B cell (primary cell): ENCODE data around the gene FRMD4A. TPM values are rescaled to one million over a fixed set of nuclear protein-coding genes. Genes with fewer than 3 reads are reported as not detected.

ENCODE experiments used
- ATAC-seq: fragments of 200-7000 bp; cut with Tn5 transposase; one replicate; pipeline ENCODE4 v1.10.0; 2021; ENCODE audit warnings: low read depth, mild to moderate bottlenecking, moderate number of reproducible peaks, moderate library complexity
- CTCF ChIA-PET: fragments of 350-600 bp; sonication (Branson Sonifier 250); formaldehyde crosslinking; loops from one replicate; lab custom pipeline; 2021; ENCODE audit warnings: antibody characterized with exemption, inconsistent platforms; lab: Charles Lee
- POLR2A ChIA-PET: fragments of 350-600 bp; sonication (Branson Sonifier 250); formaldehyde crosslinking; loops from one replicate; lab custom pipeline; 2021; ENCODE audit warnings: antibody characterized with exemption; lab: Charles Lee
- DNase-seq: peaks from one replicate; pipeline ENCODE4 v3.0.0; 2013
- H2AFZ ChIP-seq: 2 replicates; pipeline ENCODE4 v1.6.1; 2012; ENCODE audit warnings: mild to moderate bottlenecking, low read depth, low read length; ENCODE audit not compliant: insufficient read depth, poor library complexity, severe bottlenecking
- H3K27ac ChIP-seq, 2 donors: 1 replicate in 1 of 2; 2 replicates in 1 of 2; pipeline ENCODE4 v1.5.1; 2012 to 2013; ENCODE audit warnings: low read length in 2 of 2, mild to moderate bottlenecking in 2 of 2, moderate library complexity in 1 of 2
- H3K27me3 ChIP-seq, 4 experiments: fragments of 200-600 bp in 1 of 4; sonication (generic) in 1 of 4; replicated peaks in 1 of 4; 1 replicate in 2 of 4; 2 replicates in 2 of 4; pipeline versions ENCODE4 v1.6.1 to v1.7.0; 2013 to 2016; ENCODE audit warnings: low read length in 3 of 4, mild to moderate bottlenecking in 2 of 4, mixed read lengths in 1 of 4, moderate library complexity in 1 of 4; ENCODE audit not compliant: insufficient read depth in 4 of 4, control insufficient read depth in 3 of 4; ENCODE audit errors: control extremely low read depth in 1 of 4
- H3K36me3 ChIP-seq, 2 experiments: replicated peaks in 1 of 2; 1 replicate in 1 of 2; 2 replicates in 1 of 2; pipeline versions ENCODE4 v1.6.1 to v1.7.1; 2013; ENCODE audit warnings: low read length in 1 of 2; ENCODE audit not compliant: insufficient read depth in 2 of 2, control insufficient read depth in 1 of 2; ENCODE audit errors: control extremely low read depth in 1 of 2, extremely low read depth in 1 of 2
- H3K4me1 ChIP-seq, 2 donors: fragments of 200-600 bp in 1 of 2; sonication (generic) in 1 of 2; 1 replicate in 1 of 2; 2 replicates in 1 of 2; pipeline versions ENCODE4 v1.5.1 to v1.6.1; 2013 to 2017; ENCODE audit warnings: low read length in 2 of 2; ENCODE audit not compliant: control insufficient read depth in 2 of 2, insufficient read depth in 2 of 2
- H3K4me2 ChIP-seq: replicated peaks from 2 replicates; pipeline ENCODE3; 2012; ENCODE audit warnings: mild to moderate bottlenecking, low read depth, low read length; ENCODE audit not compliant: poor library complexity, severe bottlenecking
- H3K4me3 ChIP-seq, 5 experiments: fragments of 200-600 bp in 1 of 5; sonication (generic) in 1 of 5; 1 replicate in 3 of 5; 2 replicates in 2 of 5; pipeline versions ENCODE4 v1.5.1 to v1.7.0; 2011 to 2016; ENCODE audit warnings: low read length in 4 of 5, mild to moderate bottlenecking in 4 of 5, low read depth in 2 of 5, control low read depth in 1 of 5, moderate library complexity in 1 of 5; ENCODE audit not compliant: insufficient read depth in 1 of 5; ENCODE audit errors: control extremely low read depth in 1 of 5, extremely low read depth in 1 of 5
- H3K79me2 ChIP-seq: fragments of 200-600 bp; sonication (generic); one replicate; pipeline ENCODE4 v1.6.0; 2016; ENCODE audit warnings: low read length; ENCODE audit not compliant: control insufficient read depth, insufficient read depth
- H3K9ac ChIP-seq: fragments of 200-600 bp; sonication (generic); 2 replicates; pipeline ENCODE4 v1.6.1; 2017; ENCODE audit warnings: mild to moderate bottlenecking, low read length, moderate library complexity
- H3K9me3 ChIP-seq, 3 donors: one replicate each; pipeline versions ENCODE4 v1.6.1 to v1.7.1; 2013; ENCODE audit warnings: low read length in 2 of 3; ENCODE audit not compliant: control insufficient read depth in 2 of 3, insufficient read depth in 1 of 3; ENCODE audit errors: control extremely low read depth in 1 of 3
- H4K20me1 ChIP-seq: 2 replicates; pipeline ENCODE4 v1.6.0; 2012; ENCODE audit warnings: mild to moderate bottlenecking, low read length; ENCODE audit not compliant: insufficient read depth, control insufficient read depth, poor library complexity, severe bottlenecking
- H3K27ac Mint-ChIP-seq: one replicate; pipeline ENCODE4 v1.8.0; 2021; ENCODE audit warnings: mixed read lengths
- H3K27me3 Mint-ChIP-seq: one replicate; pipeline ENCODE4 v1.8.0; 2021; ENCODE audit warnings: mixed read lengths
- H3K4me1 Mint-ChIP-seq: one replicate; pipeline ENCODE4 v1.8.0; 2021; ENCODE audit warnings: mixed read lengths
- H3K4me3 Mint-ChIP-seq: one replicate; pipeline ENCODE4 v1.8.0; 2021; ENCODE audit warnings: mixed read lengths
- H3K9me3 Mint-ChIP-seq: one replicate; pipeline ENCODE4 v1.8.0; 2022; ENCODE audit warnings: mixed read lengths; ENCODE audit not compliant: insufficient read depth
- EZH2 ChIP-seq: IDR thresholded peaks from 2 replicates; pipeline ENCODE4 v1.6.1; 2012; ENCODE audit warnings: borderline replicate concordance, low read depth, mild to moderate bottlenecking, moderate library complexity, low read length; ENCODE audit not compliant: insufficient read depth, poor library complexity, severe bottlenecking
- WGBS: methylation state at CpG from one replicate; pipeline ENCODE4 v1.1.5; 2013; ENCODE audit warnings: missing lambda C conversion rate; ENCODE audit not compliant: insufficient coverage; 5-methylcytosine and 5-hydroxymethylcytosine counted together
- intact Hi-C: fragments of 100-400 bp; cut with micrococcal nuclease; formaldehyde crosslinking; loops from one replicate; pipeline ENCODE4 v1.10.0; 2022
- polyA plus RNA-seq: library from polyadenylated mRNA; depleted of rRNA; stranded (reverse); fragments of >200 nt; gene quantifications from 2 replicates; pipeline ENCODE4 v1.2.3, GENCODE V29; 2012
- total RNA-seq, 2 donors: library from RNA; stranded (reverse); fragments of 120-200 nt in 1 of 2; gene quantifications; 1 replicate in 1 of 2; 2 replicates in 1 of 2; pipeline versions ENCODE4 v1.2.3 to v1.2.4, GENCODE V29; 2013 to 2022
- TF ChIP-seq, protein P1 (sequence below): fragments of 200-600 bp; IDR thresholded peaks from one replicate; pipeline ENCODE4 v1.8.0; 2022; ENCODE audit warnings: antibody characterized with exemption, mild to moderate bottlenecking

Gene FRMD4A
- total and polyA plus RNA-seq, 2 donors (not counting 1 experiment from before 2014, with no cell fraction given) = 0.76 to 3.4 TPM

DNA sequence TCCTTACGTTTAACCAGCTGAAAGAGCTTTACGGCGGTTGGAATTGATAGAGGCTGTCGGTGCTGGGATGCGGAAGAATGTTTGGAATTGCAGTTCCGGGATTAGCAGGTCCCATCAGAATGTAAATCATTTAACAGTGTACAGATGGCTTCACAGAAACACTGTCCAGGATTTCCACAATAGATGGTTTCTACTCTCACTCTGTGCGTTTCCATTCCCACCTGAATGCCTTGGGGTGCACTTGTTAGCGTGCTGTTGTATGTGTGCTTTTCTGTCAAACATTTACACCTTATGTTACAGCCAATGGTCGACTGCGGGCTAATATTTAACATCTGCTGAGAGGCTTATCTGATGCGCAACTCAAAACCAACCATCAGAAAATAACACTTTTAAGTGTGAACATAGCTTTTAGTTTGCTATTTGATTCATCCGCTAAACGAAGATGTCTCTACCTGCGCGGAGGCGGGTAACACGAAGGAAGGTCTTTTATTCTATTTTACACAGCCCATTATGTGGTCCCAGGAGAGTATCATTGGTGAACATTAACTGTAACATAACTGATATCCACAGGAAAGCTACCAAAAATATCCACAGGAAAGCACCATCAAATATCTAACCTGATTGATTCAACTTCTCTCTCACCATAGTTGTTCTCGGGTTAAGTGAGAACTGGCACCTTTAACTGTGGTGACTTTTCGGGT is 564.9 kb downstream of the FRMD4A start:
- Histone ChIP-seq H3K36me3 (no peaks in the 10 kb centered on the region), H3K27ac (no peak overlapping the region), H3K9ac (no peak overlapping the region), H3K4me1 (no peaks in the 10 kb centered on the region), H4K20me1 (no peaks in the 10 kb centered on the region), H3K4me3 (no peak overlapping the region), H3K27me3 (peaks cover 0 to 4% (median 2%) of the 10 kb centered on the region in 4 experiments), H3K79me2 (no peaks in the 10 kb centered on the region), H3K4me2 (no peak overlapping the region), H3K9me3 (no peaks in the 10 kb centered on the region), H2AFZ (no peak overlapping the region)
- H3K9me3 Mint-ChIP-seq = no peaks in the 10 kb centered on the region
- CTCF ChIA-PET = no interaction called here
- POLR2A ChIA-PET = no interaction called here
- ATAC-seq (no peak), DNase-seq (no peak)
- whole genome bisulfite sequencing = 100% methylated on average over 1 of the region's 19 CpGs
- H3K27ac Mint-ChIP-seq = no peak overlapping the region
- intact Hi-C loops = no loop called here
- H3K4me3 Mint-ChIP-seq = no peak overlapping the region
- H3K4me1 Mint-ChIP-seq = peaks cover 6% of the 10 kb centered on the region
- peaks cover 9% of the 10 kb centered on the region for H3K27me3 Mint-ChIP-seq
- TF ChIP-seq, protein P1, sequence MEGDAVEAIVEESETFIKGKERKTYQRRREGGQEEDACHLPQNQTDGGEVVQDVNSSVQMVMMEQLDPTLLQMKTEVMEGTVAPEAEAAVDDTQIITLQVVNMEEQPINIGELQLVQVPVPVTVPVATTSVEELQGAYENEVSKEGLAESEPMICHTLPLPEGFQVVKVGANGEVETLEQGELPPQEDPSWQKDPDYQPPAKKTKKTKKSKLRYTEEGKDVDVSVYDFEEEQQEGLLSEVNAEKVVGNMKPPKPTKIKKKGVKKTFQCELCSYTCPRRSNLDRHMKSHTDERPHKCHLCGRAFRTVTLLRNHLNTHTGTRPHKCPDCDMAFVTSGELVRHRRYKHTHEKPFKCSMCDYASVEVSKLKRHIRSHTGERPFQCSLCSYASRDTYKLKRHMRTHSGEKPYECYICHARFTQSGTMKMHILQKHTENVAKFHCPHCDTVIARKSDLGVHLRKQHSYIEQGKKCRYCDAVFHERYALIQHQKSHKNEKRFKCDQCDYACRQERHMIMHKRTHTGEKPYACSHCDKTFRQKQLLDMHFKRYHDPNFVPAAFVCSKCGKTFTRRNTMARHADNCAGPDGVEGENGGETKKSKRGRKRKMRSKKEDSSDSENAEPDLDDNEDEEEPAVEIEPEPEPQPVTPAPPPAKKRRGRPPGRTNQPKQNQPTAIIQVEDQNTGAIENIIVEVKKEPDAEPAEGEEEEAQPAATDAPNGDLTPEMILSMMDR = no peak
- no peak for TF ChIP-seq EZH2

GRCh38 chr10:13761490-13762091 is 569.1 kb downstream of the FRMD4A start:
- no peaks in the 10 kb centered on the region for H3K9me3 Mint-ChIP-seq
- ATAC-seq (no peak), DNase-seq (no peak)
- H3K4me2 ChIP-seq = no peak overlapping the region
- H3K27me3 Mint-ChIP-seq = no peaks in the 10 kb centered on the region
- H3K9me3 ChIP-seq = no peaks in the 10 kb centered on the region
- H3K79me2 ChIP-seq = no peaks in the 10 kb centered on the region
- no peak overlapping the region for H3K27ac ChIP-seq
- H3K9ac ChIP-seq = no peak overlapping the region
- peaks cover 7% of the 10 kb centered on the region for H3K4me1 Mint-ChIP-seq
- H3K27ac Mint-ChIP-seq = no peak overlapping the region
- H2AFZ ChIP-seq = no peak overlapping the region
- H3K4me3 Mint-ChIP-seq = no peak overlapping the region
- H3K36me3 ChIP-seq = no peaks in the 10 kb centered on the region
- CTCF ChIA-PET = no interaction called here
- H3K4me3 ChIP-seq = no peak overlapping the region
- intact Hi-C loops = no loop called here
- H3K4me1 ChIP-seq = peaks cover 0 to 3% of the 10 kb centered on the region in 2 donors
- no peak for TF ChIP-seq EZH2
- TF ChIP-seq, protein P1 = no peak
- POLR2A ChIA-PET = no interaction called here
- H3K27me3 ChIP-seq = no peaks in the 10 kb centered on the region
- WGBS = no CpG with 5 or more reads among the region's 2 CpGs
- no peaks in the 10 kb centered on the region for H4K20me1 ChIP-seq
